ENCODE results near the gene PPM1E.
"Not testable (repeated sequence)": the region's sequence is repeated elsewhere in the genome, so short reads cannot be mapped to it uniquely, and the experiment has no call there.

PPM1E gene

GRCh38 chr17:58920773-58921172 is 165.1 kb downstream of the PPM1E start:
- no peak for DNase-seq (ENCODE audit: low read depth, low spot score)
- no peak overlapping the region for H3K27ac ChIP-seq

- DNase-seq (ENCODE audit: low read depth, low spot score), result peak; percentile 8
- no peak overlapping the region for H3K27ac ChIP-seq
These were observed 177.3 kb downstream of the PPM1E start for GRCh38 chr17:58932956-58933355.

GRCh38 chr17:58936295-58936694 is 180.6 kb downstream of the PPM1E start:
- no peak for DNase-seq (ENCODE audit: low read depth, low spot score)
- no peak overlapping the region for H3K27ac ChIP-seq

DNA sequence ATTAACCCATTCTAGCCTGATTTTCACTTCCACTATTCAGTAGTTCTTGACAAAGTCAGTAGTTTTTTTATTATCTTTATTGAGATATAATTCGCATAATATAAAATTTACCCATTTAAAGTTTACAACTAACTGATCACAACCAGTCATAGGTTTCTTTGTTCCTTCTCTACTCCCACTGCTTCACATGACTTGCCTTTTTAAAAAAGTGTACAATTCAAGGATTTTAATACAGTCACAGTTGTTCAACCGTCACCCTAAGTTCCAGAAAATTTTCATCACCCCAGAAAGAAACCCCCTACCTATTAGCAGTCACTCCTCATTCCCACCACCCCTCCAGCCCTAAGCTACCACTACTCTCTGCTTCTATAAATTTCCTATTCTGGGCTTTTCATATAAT is 188.5 kb downstream of the PPM1E start:
- DNase-seq (ENCODE audit: low read depth, low spot score), result no peak
- H3K27ac ChIP-seq, result no peak overlapping the region

GRCh38 chr17:58947411-58947810 is 191.8 kb downstream of the PPM1E start:
- no peak for DNase-seq (ENCODE audit: low read depth, low spot score)
- H3K27ac ChIP-seq, result no peak overlapping the region

DNA sequence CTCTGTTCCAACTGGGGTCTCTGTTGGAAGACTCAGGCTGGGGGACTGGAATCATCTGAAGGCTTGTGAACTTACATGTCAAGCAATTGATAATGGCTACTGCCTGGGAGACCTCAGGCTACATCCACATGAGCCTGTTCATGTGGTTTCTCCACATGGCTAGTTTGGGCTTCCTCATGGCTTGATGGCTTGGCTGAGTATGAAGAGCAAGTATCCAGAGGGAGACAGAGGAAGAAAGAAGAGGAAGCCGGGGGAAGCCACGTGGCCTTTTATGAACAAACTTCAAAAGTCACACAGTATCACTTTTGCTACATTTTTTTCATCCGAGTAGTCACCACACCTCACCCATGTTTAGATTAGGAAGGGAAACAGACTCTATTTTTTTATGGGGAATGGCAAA is 192.2 kb downstream of the PPM1E start:
- H3K27ac ChIP-seq, result no peak overlapping the region
- no peak for DNase-seq (ENCODE audit: low read depth, low spot score)

DNA sequence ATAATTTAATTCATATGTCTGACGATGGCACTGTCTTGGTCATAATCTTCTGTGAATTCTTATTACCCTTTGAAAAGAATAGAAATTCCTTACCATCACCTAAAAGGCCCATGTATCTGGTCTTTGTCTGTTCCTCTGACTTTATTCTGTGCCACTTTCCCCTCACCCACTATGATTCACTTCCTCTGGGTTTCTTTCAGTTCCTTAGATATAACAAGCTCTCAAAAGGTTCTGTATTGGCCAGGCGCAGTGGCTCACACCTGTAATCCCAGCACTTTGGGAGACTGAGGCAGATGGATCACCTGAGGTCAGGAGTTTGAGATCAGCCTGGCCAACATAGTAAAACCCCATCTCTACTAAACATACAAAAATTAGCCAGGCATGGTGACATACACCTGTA is 198.7 kb downstream of the PPM1E start:
- DNase-seq (ENCODE audit: low read depth, low spot score); H3K27ac ChIP-seq: not testable (repeated sequence)

GRCh38 chr17:58956997-58957724 is 201.5 kb downstream of the PPM1E start:
- peak overlapping the region; percentile 31 for H3K27ac ChIP-seq
- no peak for DNase-seq (ENCODE audit: low read depth, low spot score)

DNA sequence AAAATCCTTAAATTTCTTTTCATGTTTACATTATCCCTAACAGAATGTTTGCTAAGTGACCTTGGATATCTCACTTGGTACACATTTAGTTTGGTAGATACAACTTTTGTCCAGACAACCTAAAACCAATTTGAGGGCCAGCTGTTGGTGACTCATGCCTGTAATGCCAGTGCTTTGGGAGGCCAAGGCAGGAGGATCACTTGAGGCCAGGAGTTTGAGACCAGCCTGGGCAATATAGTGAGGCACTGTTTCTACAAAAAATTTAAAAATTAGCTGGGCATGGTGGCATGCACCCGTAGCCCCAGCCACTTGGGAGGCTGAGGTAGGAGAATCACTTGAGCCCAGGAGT is 202.0 kb downstream of the PPM1E start:
- H3K27ac ChIP-seq, result peak overlapping the region; percentile 31
- DNase-seq (ENCODE audit: low read depth, low spot score), result not testable (repeated sequence)

GRCh38 chr17:58960068-58960467 is 204.4 kb downstream of the PPM1E start:
- DNase-seq (ENCODE audit: low read depth, low spot score), result peak; percentile 75
- peak overlapping the region; percentile 7 for H3K27ac ChIP-seq

GRCh38 chr17:58965221-58965620 is 209.6 kb downstream of the PPM1E start:
- DNase-seq (ENCODE audit: low read depth, low spot score), result no peak
- no peak overlapping the region for H3K27ac ChIP-seq

GRCh38 chr17:58966208-58966607 is 210.6 kb downstream of the PPM1E start:
- H3K27ac ChIP-seq, result no peak overlapping the region
- no peak for DNase-seq (ENCODE audit: low read depth, low spot score)

DNA sequence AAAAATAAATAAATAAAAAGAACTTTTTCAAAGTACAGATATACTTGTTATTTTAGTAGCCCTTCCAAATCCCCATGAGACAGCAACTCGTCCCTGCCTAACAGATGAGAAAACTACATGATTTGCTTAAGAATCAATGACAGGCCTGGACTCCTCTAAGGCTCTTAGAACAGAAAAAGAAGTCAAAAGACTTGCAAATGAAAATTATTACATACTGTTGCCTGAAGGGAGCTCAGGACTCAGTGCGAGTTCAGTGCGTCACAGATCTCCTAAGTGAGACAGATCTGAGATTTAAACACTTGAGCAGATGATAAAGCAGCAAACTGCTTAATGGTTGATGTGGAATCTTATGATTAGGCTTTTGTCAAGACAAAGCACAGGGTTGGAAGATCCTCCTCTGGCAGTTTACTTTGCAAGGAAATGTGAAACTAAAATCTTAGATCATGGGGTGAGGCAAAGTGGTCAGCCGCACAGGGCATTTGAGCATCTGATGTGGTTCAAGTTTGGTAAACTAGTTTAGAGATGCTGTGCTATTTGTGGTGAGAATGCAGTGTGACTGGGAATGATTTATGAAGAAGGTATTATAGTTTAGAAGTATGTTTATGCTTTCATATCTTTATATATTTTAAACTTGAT is 212.9 kb downstream of the PPM1E start:
- H3K27ac ChIP-seq, result no peak overlapping the region
- no peak for DNase-seq (ENCODE audit: low read depth, low spot score)

- no peak overlapping the region for H3K27ac ChIP-seq
- DNase-seq (ENCODE audit: low read depth, low spot score), result no peak
These were observed 213.5 kb downstream of the PPM1E start for GRCh38 chr17:58969156-58969555.

GRCh38 chr17:58969612-58970011 is 214.0 kb downstream of the PPM1E start:
- no peak overlapping the region for H3K27ac ChIP-seq
- DNase-seq (ENCODE audit: low read depth, low spot score), result no peak

- no peak overlapping the region for H3K27ac ChIP-seq
- DNase-seq (ENCODE audit: low read depth, low spot score), result no peak
These were observed 215.2 kb downstream of the PPM1E start for GRCh38 chr17:58970609-58971450.

GRCh38 chr17:58974354-58974753 is 218.7 kb downstream of the PPM1E start:
- DNase-seq (ENCODE audit: low read depth, low spot score), result no peak
- H3K27ac ChIP-seq, result no peak overlapping the region

DNA sequence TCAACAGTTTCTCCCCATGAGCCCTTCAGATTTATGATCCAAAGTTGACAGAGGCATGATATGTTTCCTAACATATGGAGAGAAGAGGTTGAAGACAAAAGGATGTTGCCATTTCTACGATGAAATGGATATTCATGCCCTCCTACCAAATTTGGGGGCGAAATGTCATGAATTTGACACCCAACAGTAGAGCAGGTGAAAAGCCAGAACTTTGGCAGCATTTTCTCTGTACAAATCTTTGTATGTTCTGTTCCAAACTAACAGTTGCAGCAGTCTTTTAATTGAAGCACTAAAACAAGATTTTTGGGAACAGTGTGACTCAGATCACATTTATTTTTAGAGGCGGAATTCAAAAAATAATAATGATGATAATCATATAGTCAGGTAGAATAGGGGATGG is 220.9 kb downstream of the PPM1E start:
- H3K27ac ChIP-seq, result no peak overlapping the region

GRCh38 chr17:58980706-58981481 is 225.2 kb downstream of the PPM1E start:
- no peak for DNase-seq (ENCODE audit: low read depth, low spot score)
- no peak overlapping the region for H3K27ac ChIP-seq

More for the DNA sequence above, 220.9 kb downstream of the PPM1E start:
- no peak for DNase-seq (ENCODE audit: low read depth, low spot score)

DNA sequence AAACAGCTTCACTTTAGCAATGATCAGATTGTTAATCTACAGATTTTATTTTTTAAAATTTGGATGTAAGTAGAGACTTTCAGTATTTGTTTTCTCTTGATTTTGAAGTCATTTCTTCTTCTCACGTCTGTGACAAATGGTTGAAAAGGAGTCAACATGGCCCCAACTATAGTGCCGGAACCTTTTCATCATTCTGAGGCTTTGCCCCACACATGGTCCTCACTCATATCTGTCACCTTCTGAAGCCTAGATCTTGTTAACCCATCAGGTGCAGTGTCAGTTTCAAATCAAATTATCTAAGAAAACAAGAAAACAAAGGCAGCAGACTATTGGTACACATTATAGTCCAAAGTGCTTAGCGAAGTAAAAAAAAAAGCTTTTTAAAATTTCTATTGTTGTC is 227.0 kb downstream of the PPM1E start:
- H3K27ac ChIP-seq, result no peak overlapping the region
- no peak for DNase-seq (ENCODE audit: low read depth, low spot score)
